Activated CD4-positive, alpha-beta T cell treated with anti-CD3 and anti-CD28 coated beads, Interleukin-2, Interleukin-4, amounts not matched to agents 100 ng/mL and 50 ng/mL, durations not matched to agents 16 hours and 8 hours (primary cell): ENCODE data around the gene CPNE9.

Experiments
- DNase-seq: peaks from one replicate; pipeline ENCODE4 v3.0.0-alpha.2; 2020; ENCODE audit warnings: low spot score

The CPNE9 gene

GRCh38 chr3:9686703-9687102 is 16.9 kb upstream of the CPNE9 start:
- no peak for DNase-seq

- DNase-seq, result no peak
Measured at GRCh38 chr3:9687514-9687913, 16.1 kb upstream of the CPNE9 start.

GRCh38 chr3:9688961-9689360 is 14.7 kb upstream of the CPNE9 start:
- no peak for DNase-seq

GRCh38 chr3:9689757-9690156 is 13.9 kb upstream of the CPNE9 start:
- no peak for DNase-seq

GRCh38 chr3:9690451-9691450 is 12.9 kb upstream of the CPNE9 start:
- DNase-seq, result no peak

- DNase-seq, result no peak
Measured at GRCh38 chr3:9691636-9692035, 12.0 kb upstream of the CPNE9 start.

- no peak for DNase-seq
Measured at GRCh38 chr3:9692416-9692815, 11.2 kb upstream of the CPNE9 start.

GRCh38 chr3:9695345-9695744 is 8.3 kb upstream of the CPNE9 start:
- DNase-seq, result no peak

GRCh38 chr3:9695746-9696145 is 7.9 kb upstream of the CPNE9 start:
- DNase-seq, result no peak

GRCh38 chr3:9696480-9697220 is 7.0 kb upstream of the CPNE9 start:
- DNase-seq, result no peak

GRCh38 chr3:9697892-9698291 is 5.7 kb upstream of the CPNE9 start:
- DNase-seq, result no peak

- DNase-seq, result no peak
Measured at GRCh38 chr3:9698293-9698692, 5.3 kb upstream of the CPNE9 start.

GRCh38 chr3:9700536-9700935 is 3.1 kb upstream of the CPNE9 start:
- DNase-seq, result no peak

GRCh38 chr3:9701006-9701405 is 2.6 kb upstream of the CPNE9 start:
- DNase-seq, result no peak

- DNase-seq, result no peak
Measured at GRCh38 chr3:9701711-9702110, 1.9 kb upstream of the CPNE9 start.

- DNase-seq, result no peak
Measured at GRCh38 chr3:9703240-9703639, 393 bp upstream of the CPNE9 start.

- DNase-seq, result no peak
Measured at GRCh38 chr3:9704347-9705322, 1.0 kb downstream of the CPNE9 start.

- no peak for DNase-seq
Measured at GRCh38 chr3:9710174-9710739, 6.6 kb downstream of the CPNE9 start.

- no peak for DNase-seq
Measured at GRCh38 chr3:9712415-9712814, 8.8 kb downstream of the CPNE9 start.

GRCh38 chr3:9713142-9713541 is 9.5 kb downstream of the CPNE9 start:
- no peak for DNase-seq

GRCh38 chr3:9715136-9715535 is 11.5 kb downstream of the CPNE9 start:
- no peak for DNase-seq
